Urinary bladder (tissue), 4 donors: Measurements from ENCODE around the gene PRRC1. TPM values are rescaled to one million over a fixed set of nuclear protein-coding genes. Genes with fewer than 3 reads are reported as not detected.

Experiments
- DNase-seq: peaks from one replicate; pipeline ENCODE4 v3.0.0-alpha.2; 2015; ENCODE audit errors: extremely low spot score
- H3K27ac ChIP-seq: one replicate; pipeline ENCODE4 v1.5.1; 2013; ENCODE audit warnings: low read depth, mild to moderate bottlenecking, moderate library complexity
- H3K36me3 ChIP-seq: one replicate; pipeline ENCODE4 v1.6.1; 2013; ENCODE audit warnings: mild to moderate bottlenecking, moderate library complexity; ENCODE audit not compliant: insufficient read depth
- H3K4me1 ChIP-seq: one replicate; pipeline ENCODE4 v1.6.1; 2013; ENCODE audit warnings: mild to moderate bottlenecking, moderate library complexity; ENCODE audit not compliant: insufficient read depth
- H3K4me3 ChIP-seq: one replicate; pipeline ENCODE4 v1.5.1; 2013; ENCODE audit warnings: low read depth, low read length
- WGBS: extraction: QIAGEN DNeasy Blood & Tissue Kit; methylation state at CpG from one replicate; pipeline ENCODE4 v1.1.7; 2013; 5-methylcytosine and 5-hydroxymethylcytosine counted together
- polyA plus RNA-seq: library from polyadenylated mRNA; stranded (reverse); fragments of 200-250 nt; gene quantifications from one replicate; pipeline ENCODE4 v1.2.3, GENCODE V29; 2013
- total RNA-seq: library from RNA; depleted of rRNA; stranded (reverse); fragments of >200 nt; gene quantifications from one replicate; pipeline ENCODE4 v1.2.3, GENCODE V29; 2014
- donor health status: healthy with polysubstance abuse.
- donor health status: healthy.

The PRRC1 gene
- total RNA-seq: 108 TPM
- polyA plus RNA-seq: 20.8 TPM

DNA sequence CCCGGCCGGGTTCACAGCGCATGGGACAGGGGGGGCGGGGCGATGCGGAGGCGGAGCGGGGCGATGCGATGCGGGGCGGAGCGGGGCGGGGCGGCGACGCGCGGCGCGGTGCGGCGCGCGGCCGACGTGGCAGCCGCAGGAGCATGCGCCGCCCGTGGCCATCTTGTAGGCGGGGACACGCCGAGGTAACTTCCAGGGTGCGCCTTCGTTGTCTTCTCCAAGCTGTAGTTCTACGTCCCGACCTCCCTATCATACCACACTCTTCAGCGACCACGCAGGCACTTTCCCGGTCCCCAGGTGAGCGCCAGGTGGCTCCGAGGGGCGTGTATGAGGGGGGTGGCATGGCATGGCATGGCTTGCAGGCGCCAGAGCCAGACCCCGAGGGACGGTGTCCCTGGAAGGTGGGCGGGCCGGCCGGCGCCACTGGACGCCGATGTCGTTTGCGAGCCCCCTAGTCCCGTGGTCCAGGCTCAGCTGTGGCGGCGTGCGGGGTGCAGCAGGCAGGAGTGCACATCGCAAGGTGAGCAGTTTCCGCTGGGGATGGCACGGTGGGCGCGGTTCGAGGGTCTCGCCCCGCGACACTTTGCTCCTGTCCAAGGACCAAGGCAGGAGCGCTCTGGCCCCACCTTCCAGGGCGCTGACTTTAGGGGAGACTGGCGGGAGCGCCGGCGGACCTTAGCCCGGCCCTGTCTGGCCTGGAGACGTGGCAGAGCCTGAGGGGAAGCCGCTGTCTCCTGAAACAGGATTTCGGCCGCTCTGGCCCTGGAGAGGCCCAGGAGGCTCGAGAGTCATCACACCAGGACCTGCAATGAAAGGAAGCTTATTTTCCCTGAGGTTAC lies at the start of gene PRRC1:
Gene PRRC1 (plus strand): TSS at position 161 of the 839 bp plus-strand sequence. CDS start 5,840 bp downstream, outside the sequence.
- Histone ChIP-seq H3K4me3 (peak within 1 kb of the TSS; percentile 89), H3K4me1 (no peaks in the 10 kb centered on the region), H3K36me3 (no peaks in the 10 kb centered on the region), H3K27ac (peak within 1 kb of the TSS; percentile 12)
- WGBS: under 1% methylated on average over 80 of the region's 80 CpGs
- peak; percentile 52 for DNase-seq

DNA sequence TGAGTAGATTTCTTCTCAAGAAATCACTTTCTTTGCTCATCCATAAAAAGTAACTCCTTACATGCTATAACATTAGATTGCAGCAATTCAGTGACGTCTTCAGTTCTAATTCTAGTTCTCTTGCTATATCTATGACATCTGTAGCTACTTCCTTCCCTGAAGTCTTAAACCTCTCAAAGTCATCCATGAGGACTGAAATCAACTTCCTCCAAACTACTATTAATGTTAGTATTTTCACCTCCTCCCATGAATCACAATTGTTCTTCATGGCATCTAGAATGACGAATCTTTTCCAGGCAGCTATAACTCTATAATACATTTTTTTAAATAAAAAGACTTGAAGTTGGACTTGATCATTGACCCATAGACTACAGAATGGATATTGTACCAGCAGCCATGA lies 46.2 kb upstream of the PRRC1 start:
- Histone ChIP-seq H3K36me3 (no peaks in the 10 kb centered on the region), H3K27ac (no peak overlapping the region), H3K4me3 (no peak overlapping the region), H3K4me1 (no peaks in the 10 kb centered on the region)
- no peak for DNase-seq
- 60% methylated on average over 2 of the region's 2 CpGs for WGBS

DNA sequence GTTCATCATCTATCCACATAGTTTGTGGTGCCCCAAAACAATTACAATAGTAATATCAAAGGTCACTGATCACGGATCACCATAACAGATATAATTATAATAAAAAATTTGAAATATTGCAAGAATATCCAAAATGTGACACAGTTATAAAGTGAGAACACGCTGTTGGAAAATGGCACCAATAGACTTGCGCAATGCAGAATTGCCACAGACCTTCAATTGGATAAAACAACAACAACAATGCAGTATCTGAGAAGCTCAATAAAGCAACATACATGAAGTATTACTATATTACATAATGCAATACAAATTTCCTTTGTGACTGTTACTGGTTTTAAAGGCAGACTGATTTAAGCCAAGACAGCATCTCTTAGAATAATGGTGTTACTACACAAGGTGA lies 44.7 kb upstream of the PRRC1 start:
- Histone ChIP-seq H3K27ac (no peak overlapping the region), H3K4me1 (no peaks in the 10 kb centered on the region), H3K36me3 (no peaks in the 10 kb centered on the region), H3K4me3 (no peak overlapping the region)
- no peak for DNase-seq
- WGBS: 96% methylated on average over 3 of the region's 3 CpGs

DNA sequence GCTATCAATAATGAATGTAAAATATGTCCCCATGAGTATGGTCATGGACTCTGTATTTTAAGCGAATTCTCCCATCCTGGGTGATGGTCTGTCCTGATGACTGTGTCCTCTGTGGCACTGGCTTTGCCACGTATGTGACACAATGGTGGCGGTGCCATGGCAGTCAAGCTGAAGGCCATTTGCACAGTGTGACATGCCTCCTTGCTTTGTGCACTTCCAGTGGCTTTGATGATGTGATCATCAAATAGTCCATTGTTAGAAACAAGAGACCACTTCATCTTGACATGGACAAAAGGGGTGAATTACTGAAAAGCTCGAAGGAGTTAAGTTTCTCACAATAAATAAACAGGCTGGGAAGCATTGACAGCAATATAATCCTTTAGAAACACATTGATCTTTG lies 31.0 kb upstream of the PRRC1 start:
- no peak overlapping the region for H3K4me3 ChIP-seq

DNA sequence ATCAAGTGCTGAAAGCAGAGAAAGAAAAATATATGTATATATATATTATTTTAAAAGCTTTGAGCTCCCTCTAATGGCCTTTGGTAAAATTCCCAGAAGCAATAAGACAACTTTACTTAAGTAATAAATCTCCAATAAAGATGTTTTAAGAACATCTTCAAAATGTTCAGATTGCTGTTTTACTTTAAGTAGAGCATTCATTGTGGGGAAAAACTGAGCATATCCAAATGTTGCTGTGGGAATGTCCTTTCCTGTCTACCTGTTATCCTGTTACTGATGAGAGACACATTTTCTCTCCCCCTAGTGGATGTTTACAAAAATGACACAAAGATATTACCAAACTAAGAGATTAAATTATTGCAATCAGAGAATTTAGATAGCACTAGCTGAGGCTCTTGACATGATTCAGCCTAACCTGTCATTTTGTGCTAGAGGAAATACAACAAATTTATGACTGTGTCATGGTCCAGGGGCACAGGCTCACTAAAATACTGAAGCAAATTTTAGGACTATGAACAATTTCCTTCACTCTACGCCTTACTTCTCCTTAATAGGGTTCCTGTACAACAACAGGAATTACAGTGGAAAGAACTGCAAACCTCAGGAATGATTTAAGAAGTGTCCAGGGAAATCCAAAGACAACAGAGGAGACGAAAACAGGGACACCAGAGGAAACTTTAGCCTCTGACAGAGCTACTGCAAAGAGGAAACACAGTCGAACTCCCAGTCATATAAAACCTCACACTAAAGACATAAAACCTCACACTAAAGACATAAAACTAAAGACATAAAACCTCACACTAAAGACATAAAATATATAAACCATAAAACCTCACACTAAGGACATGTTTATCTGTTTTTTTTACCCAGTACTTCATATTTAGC lies 24.3 kb upstream of the PRRC1 start:
- WGBS: 56% methylated on average over 3 of the region's 3 CpGs
- H3K4me1 ChIP-seq: no peaks in the 10 kb centered on the region
- H3K27ac ChIP-seq: no peak overlapping the region
- DNase-seq: peak; percentile 17
- no peak overlapping the region for H3K4me3 ChIP-seq
- H3K36me3 ChIP-seq: no peaks in the 10 kb centered on the region

More for the DNA sequence above, 31.0 kb upstream of the PRRC1 start:
- H3K36me3 ChIP-seq: no peaks in the 10 kb centered on the region
- DNase-seq: no peak
- 85% methylated on average over 4 of the region's 4 CpGs for WGBS
- no peak overlapping the region for H3K27ac ChIP-seq
- H3K4me1 ChIP-seq: no peaks in the 10 kb centered on the region

DNA sequence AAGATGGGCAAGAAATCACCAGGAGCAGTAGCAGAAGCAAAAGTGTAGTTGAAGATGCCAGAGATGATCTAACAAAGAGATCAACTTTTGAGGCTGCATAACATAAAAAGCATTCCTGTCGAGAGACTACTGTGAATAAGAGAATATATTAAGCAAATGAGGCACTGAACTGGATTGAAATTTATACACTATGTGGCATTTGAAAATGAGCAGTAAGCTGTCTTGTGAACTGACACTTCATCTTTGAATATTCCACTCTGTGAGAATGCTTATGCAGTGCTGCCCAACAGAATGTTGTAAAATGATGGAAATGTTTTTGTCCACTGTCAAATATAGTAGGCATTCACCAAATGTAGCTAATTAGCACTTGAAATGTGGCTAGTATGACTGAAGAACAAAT lies 18.9 kb upstream of the PRRC1 start:
- WGBS: 62% methylated on average over 1 of the region's 1 CpG
- DNase-seq: no peak
- Histone ChIP-seq H3K36me3 (no peaks in the 10 kb centered on the region), H3K27ac (no peak overlapping the region), H3K4me1 (no peaks in the 10 kb centered on the region), H3K4me3 (no peak overlapping the region)

DNA sequence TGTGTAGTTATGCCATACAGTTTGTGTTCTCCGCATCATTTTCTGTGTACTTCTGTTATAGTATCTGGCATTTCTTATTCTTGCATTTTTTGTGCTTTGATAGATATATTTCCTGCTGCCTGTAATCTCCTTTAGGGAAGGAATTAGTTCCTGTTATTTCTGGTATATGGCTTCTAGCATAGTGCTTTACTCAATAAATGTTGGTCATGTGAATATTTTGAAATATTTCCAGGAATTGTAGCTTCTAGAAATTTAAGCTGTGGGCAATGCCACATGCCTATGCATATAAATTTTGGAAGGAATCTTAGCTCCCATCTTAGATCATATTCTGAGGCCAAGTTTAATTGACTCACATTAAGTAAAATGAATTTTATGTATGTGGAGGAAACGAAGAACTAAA lies 11.5 kb upstream of the PRRC1 start:
- no peak for DNase-seq
- H3K27ac ChIP-seq: no peak overlapping the region
- H3K4me3 ChIP-seq: no peak overlapping the region
- no peaks in the 10 kb centered on the region for H3K36me3 ChIP-seq
- no peaks in the 10 kb centered on the region for H3K4me1 ChIP-seq
- WGBS: 81% methylated on average over 2 of the region's 2 CpGs

DNA sequence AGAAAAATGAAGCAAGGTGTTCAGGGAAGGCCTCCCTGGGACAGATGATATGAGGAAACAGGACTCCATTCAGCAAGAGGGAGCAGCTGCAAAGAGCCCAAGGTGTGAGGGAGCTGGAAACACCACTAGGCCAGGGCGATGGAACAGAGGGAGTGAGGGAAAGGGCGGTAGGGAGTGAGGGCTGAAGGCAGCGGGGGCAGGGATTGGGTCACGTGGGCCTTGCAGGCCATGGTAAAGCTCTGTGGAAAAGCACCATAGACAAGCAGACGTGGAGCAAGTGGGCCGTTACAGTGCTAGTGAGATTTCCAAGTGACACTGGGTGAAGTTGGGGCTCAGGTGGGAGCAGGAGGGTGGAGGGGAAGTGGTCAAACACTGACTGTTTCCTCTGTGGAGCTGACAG lies 10.8 kb upstream of the PRRC1 start:
- Histone ChIP-seq H3K4me3 (no peak overlapping the region), H3K36me3 (no peaks in the 10 kb centered on the region), H3K27ac (no peak overlapping the region), H3K4me1 (no peaks in the 10 kb centered on the region)
- DNase-seq: no peak
- 68% methylated on average over 6 of the region's 6 CpGs for WGBS

DNA sequence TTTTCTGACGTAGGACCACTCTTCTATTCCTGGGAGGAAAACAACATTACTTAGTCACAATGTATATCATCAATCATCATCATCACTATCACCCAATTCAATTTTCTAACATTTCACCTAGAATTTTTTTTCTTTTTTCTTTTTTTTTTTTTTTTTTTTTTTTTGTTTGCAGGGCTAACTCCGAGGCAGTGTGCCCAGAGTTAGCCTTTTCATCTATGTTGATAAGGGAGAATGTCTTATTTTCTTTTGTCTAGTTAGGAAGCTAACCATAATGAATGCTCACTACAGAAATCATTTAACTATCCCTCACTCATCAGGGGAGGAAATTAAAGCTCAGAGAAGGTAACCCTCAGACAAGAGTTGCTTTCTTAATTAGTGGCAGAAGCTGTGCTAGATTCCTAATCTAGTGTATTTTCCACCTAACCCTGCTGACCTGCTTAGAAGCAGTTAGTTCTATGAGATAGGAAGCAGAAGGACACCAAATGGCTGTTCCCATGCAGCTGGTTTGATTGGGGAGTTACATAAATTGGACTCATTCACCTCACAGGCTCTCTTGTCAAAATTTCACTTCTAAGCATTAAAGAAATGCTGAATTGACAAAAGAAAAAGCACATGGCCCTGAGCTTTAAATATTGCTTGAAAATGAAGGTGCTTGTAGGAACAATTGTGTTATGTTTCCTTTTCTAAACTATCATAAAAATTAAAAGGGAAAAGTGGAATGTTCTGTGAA lies 8.6 kb upstream of the PRRC1 start:
- no peak for DNase-seq
- H3K36me3 ChIP-seq: no peaks in the 10 kb centered on the region
- no peak overlapping the region for H3K4me3 ChIP-seq
- H3K4me1 ChIP-seq: no peaks in the 10 kb centered on the region
- WGBS: 72% methylated on average over 2 of the region's 2 CpGs
- no peak overlapping the region for H3K27ac ChIP-seq

DNA sequence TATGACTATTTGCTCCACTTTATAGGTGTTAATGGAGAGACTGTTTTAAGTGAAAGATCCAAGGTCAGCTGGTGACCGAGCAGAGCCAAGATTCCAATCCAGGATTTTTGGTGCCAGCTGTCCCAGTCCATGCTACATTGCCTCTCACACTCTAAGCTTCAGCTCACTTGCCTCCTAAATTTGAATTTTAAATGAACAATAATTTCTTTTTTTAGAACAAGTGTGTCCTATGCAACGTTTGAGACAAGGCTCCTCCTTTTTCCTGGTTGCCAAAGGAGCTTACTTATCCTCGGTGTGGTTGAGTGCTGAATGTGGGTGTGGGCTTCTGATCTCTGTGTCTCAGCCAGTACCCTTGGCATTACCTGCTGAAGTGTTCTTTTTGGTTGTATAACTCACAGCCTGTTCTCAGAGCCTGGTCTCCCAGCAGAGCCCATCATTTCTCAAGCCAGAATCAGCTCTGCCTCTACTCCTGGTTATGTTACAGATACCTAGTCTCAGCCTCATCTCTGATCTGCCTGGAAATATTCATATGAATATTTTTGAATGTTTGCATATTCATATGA lies 4.0 kb upstream of the PRRC1 start:
- Histone ChIP-seq H3K4me1 (no peaks in the 10 kb centered on the region), H3K4me3 (no peak overlapping the region), H3K36me3 (no peaks in the 10 kb centered on the region), H3K27ac (no peak overlapping the region)
- WGBS: 39% methylated on average over 3 of the region's 3 CpGs
- no peak for DNase-seq

DNA sequence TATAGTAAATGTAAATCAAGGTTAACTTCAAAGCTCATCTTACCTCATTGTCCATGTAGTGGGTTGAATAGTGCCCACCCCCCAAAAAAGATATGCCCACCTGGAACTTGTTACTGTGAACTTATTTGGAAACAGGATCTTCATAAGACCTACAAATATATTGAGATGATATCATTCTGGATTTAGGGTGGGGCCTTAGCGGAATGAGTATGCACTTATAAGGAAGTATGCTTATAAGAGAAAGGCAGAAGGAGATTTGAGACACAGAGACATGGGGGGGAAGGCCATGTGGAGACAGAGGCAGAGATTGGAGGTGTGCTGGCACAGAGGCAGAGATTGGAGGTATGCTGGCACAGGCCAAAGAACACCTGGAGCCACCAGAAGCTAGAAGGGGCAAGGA lies 2.6 kb upstream of the PRRC1 start:
- no peaks in the 10 kb centered on the region for H3K36me3 ChIP-seq
- no peaks in the 10 kb centered on the region for H3K4me1 ChIP-seq
- WGBS: 87% methylated on average over 1 of the region's 1 CpG
- H3K27ac ChIP-seq: no peak overlapping the region
- DNase-seq: no peak
- H3K4me3 ChIP-seq: no peak overlapping the region

DNA sequence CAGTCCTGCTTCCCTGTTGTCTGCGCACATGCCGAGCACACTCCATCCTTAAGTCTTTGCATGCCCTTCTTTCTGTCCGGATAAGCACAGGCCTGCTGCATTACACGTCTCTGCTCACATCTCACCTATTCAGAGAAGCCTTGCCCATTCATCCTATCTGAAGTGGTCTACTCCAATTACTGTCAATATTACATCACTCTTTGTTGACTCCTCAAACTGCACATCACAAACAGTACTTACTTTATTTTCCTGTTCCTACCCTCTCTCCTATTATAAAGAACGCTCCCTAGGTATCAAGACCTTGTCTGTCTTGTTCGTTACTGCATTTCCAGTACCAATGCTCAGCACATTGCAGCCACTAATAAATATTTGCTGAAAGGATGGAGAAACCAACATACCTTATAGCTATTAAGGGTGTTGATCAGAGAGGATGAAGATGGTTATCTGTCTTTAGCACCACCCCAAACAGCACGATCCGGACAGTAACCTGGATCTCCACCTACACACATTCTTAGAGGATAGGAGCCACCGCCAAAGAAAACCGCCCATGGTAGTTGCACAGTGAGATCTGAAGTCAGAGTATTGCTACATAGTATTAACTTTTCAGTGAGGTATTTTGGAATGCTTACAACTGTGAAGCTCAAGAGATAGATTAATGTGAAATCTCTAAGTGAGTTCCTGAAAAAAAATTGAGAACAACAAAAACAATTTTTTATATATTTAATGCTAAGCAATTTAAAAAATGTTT lies 1.6 kb upstream of the PRRC1 start:
- no peaks in the 10 kb centered on the region for H3K36me3 ChIP-seq
- no peak overlapping the region for H3K4me3 ChIP-seq
- H3K4me1 ChIP-seq: no peaks in the 10 kb centered on the region
- no peak overlapping the region for H3K27ac ChIP-seq
- WGBS: 91% methylated on average over 10 of the region's 10 CpGs
- no peak for DNase-seq

DNA sequence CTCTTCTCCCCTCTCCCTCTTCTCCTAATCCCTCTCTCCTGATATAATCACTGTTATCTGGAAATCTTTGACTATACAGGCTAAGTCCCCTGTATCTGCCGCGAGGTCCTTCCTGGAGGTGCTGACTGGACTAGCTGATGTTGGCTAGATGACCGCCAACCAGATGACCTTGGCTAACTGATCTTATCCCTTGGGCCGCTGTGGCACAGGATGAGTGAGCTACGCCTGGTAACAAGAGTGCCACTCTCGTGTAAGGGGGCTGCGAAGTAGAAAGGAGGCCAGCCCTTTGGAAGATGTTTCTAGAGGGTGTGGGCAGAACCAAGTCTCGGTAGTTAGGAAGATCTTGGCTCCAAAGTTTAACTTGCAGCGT lies 345 bp upstream of the PRRC1 start:
- Histone ChIP-seq H3K27ac (no peak overlapping the region), H3K4me3 (peak overlapping the region; percentile 89), H3K4me1 (no peaks in the 10 kb centered on the region), H3K36me3 (no peaks in the 10 kb centered on the region)
- DNase-seq: no peak
- 7% methylated on average over 9 of the region's 9 CpGs for WGBS
